Panc1 (cell line): ENCODE results near the gene PLEKHG1. TPM values are rescaled to one million over a fixed set of nuclear protein-coding genes. Genes with fewer than 3 reads are reported as not detected.

Experiments
- ATAC-seq: fragments of 200-7000 bp; cut with Tn5 transposase; 2 replicates; pipeline ENCODE4 v1.9.1; 2020; ENCODE audit warnings: mild to moderate bottlenecking, moderate library complexity
- BruUV-seq: library from RNA; stranded (reverse); fragments of 400-500 nt; replicated peaks from 2 replicates; lab custom pipeline; 2021; lab: Mats Ljungman, UMichigan
- CTCF ChIA-PET: fragments of 300-600 bp; sonication (Branson Sonifier 250); formaldehyde crosslinking; loops from one replicate; lab custom pipeline; 2022; ENCODE audit warnings: antibody characterized with exemption; lab: Charles Lee
- POLR2A ChIA-PET: fragments of 300-600 bp; sonication (Branson Sonifier 250); formaldehyde crosslinking; loops from one replicate; lab custom pipeline; 2022; ENCODE audit warnings: antibody characterized with exemption; lab: Charles Lee
- DNase-seq: peaks from one replicate; pipeline ENCODE4 v3.0.0-alpha.2; 2010; ENCODE audit warnings: low read depth, low spot score
- H3K27ac ChIP-seq: 2 replicates; pipeline ENCODE4 v1.5.1; 2011; ENCODE audit warnings: mild to moderate bottlenecking, low read length, inconsistent platforms
- H3K27me3 ChIP-seq: fragments of 200-500 bp; sonication (Bioruptor generic); 2 replicates; pipeline ENCODE4 v1.6.0; 2014; ENCODE audit warnings: low read length, inconsistent platforms; ENCODE audit not compliant: control insufficient read depth, insufficient read depth
- H3K36me3 ChIP-seq: fragments of 200-500 bp; sonication (Bioruptor generic); 2 replicates; pipeline ENCODE4 v1.5.1; 2014; ENCODE audit warnings: inconsistent platforms, mild to moderate bottlenecking, low read length, moderate library complexity; ENCODE audit not compliant: control insufficient read depth, insufficient read depth
- H3K4me1 ChIP-seq: 2 replicates; pipeline ENCODE4 v1.5.1; 2011; ENCODE audit warnings: inconsistent platforms, mild to moderate bottlenecking, low read length, moderate library complexity; ENCODE audit not compliant: control insufficient read depth, insufficient read depth
- H3K4me3 ChIP-seq, 2 experiments: 2 replicates each; pipeline ENCODE4 v1.5.1; 2011 to 2012; ENCODE audit warnings: low read depth in 2 of 2, low read length in 2 of 2, mild to moderate bottlenecking in 2 of 2, inconsistent platforms in 1 of 2, moderate library complexity in 1 of 2
- H3K9me3 ChIP-seq: fragments of 200-500 bp; sonication (Bioruptor generic); 2 replicates; pipeline ENCODE4 v1.5.1; 2014; ENCODE audit warnings: low read depth, mild to moderate bottlenecking, inconsistent platforms, low read length, moderate library complexity; ENCODE audit not compliant: control insufficient read depth, insufficient read depth
- CTCF ChIP-seq: fragments of 450-650 bp; IDR thresholded peaks from 2 replicates; pipeline ENCODE4 v1.5.1; 2017; ENCODE audit warnings: mild to moderate bottlenecking
- POLR2AphosphoS5 ChIP-seq: IDR thresholded peaks from 2 replicates; pipeline ENCODE4 v1.6.1; 2012; ENCODE audit warnings: mild to moderate bottlenecking, low read depth, low read length, moderate library complexity
- REST ChIP-seq, 2 experiments: IDR thresholded peaks; 2 replicates each; pipeline ENCODE4 v1.6.1; 2011 to 2012; ENCODE audit warnings: low read depth in 2 of 2, control low read depth in 1 of 2, low read length in 1 of 2, mild to moderate bottlenecking in 1 of 2, moderate library complexity in 1 of 2; ENCODE audit not compliant: insufficient read depth in 1 of 2
- SIN3A ChIP-seq: IDR thresholded peaks from 2 replicates; pipeline ENCODE4 v1.6.1; 2012; ENCODE audit warnings: low read depth, mild to moderate bottlenecking, low read length, moderate library complexity, borderline replicate concordance; ENCODE audit not compliant: insufficient read depth
- TCF7L2 ChIP-seq: IDR thresholded peaks from 2 replicates; pipeline ENCODE4 v1.6.1; 2011; ENCODE audit warnings: mild to moderate bottlenecking, low read depth, low read length, inconsistent platforms
- in situ Hi-C: cut with HindIII; loops from 2 replicates; pipeline ENCODE4 v1.10.0; 2016; ENCODE audit warnings: low sequenced_read_pairs, low pct_unique_long_range_greater_than_20kb
- intact Hi-C: fragments of 100-400 bp; cut with micrococcal nuclease; formaldehyde crosslinking; loops from one replicate; pipeline ENCODE4 v1.10.0; 2022; ENCODE audit not compliant: unreplicated experiment
- total RNA-seq: library from RNA; stranded (reverse); gene quantifications from one replicate; pipeline ENCODE4 v1.2.1, GENCODE V29; 2021; ENCODE audit not compliant: unreplicated experiment

Gene PLEKHG1
- total RNA-seq, 1 experiment from 2014 or later = 4.0 TPM

GRCh38 chr6:150639823-150640331 is 40.2 kb downstream of the PLEKHG1 start:
- intact Hi-C loops = no loop called here
- Histone ChIP-seq H3K9me3 (no peaks in the 10 kb centered on the region), H3K27me3 (peaks cover 8% of the 10 kb centered on the region), H3K27ac (no peak overlapping the region), H3K36me3 (no peaks in the 10 kb centered on the region), H3K4me3 (no peak overlapping the region), H3K4me1 (no peaks in the 10 kb centered on the region)
- no peak for DNase-seq
- CTCF ChIA-PET = no interaction called here
- TF ChIP-seq REST (IDR thresholded peaks at IDR 0.05; ENCODE audit: insufficient read depth in 1 of 2, low read depth in 2 of 2, low read length in 1 of 2) (no peak), SIN3A (no peak), POLR2AphosphoS5 (no peak), TCF7L2 (no peak), CTCF (no peak)
- BruUV-seq = no TSS peak
- POLR2A ChIA-PET = no interaction called here
- in situ Hi-C loops = no loop called here
- ATAC-seq = no peak

DNA sequence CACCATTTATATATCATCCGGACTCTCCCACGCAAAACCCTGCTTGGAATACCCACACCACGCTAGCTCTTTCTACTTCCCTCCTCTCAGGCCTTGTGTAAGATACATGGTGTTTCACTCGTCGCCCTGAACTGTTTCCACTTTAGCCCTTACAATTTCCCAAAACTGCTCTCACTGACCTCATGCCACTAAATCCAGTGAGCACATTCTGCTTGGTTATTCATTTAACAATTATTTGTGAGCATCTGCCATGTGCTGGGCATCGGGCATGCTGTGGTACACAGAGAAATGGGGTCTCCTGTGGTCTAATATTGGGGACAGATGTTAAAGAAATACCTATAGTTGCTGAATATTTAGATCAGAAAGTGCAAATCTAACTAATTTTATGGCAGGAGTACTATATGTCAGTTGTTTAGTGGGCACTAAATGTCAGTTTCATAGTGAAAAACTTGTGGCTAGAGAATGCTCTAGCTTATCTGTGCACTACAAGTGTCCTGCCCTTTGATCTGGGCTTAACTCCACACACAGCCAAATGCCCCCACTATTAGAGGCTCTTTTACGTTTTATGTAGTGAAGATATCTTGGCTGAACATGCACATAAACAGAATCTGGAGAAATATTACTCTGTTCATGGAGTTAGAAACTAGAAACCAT is 41.0 kb downstream of the PLEKHG1 start:
- Histone ChIP-seq H3K27me3 (peaks cover 8% of the 10 kb centered on the region), H3K27ac (no peak overlapping the region), H3K9me3 (no peaks in the 10 kb centered on the region), H3K4me1 (no peaks in the 10 kb centered on the region), H3K4me3 (no peak overlapping the region), H3K36me3 (no peaks in the 10 kb centered on the region)
- no peak for DNase-seq
- intact Hi-C loops (no loop called here), in situ Hi-C loops (no loop called here)
- ChIA-PET CTCF (no interaction called here), POLR2A (no interaction called here)
- no TSS peak for BruUV-seq
- no peak for TF ChIP-seq REST (IDR thresholded peaks at IDR 0.05; ENCODE audit: insufficient read depth in 1 of 2, low read depth in 2 of 2, low read length in 1 of 2)
- no peak for TF ChIP-seq TCF7L2
- TF ChIP-seq CTCF = no peak
- no peak for TF ChIP-seq POLR2AphosphoS5
- TF ChIP-seq SIN3A = no peak
- no peak for ATAC-seq
